H1 (cell line): ENCODE measurements around the gene PLG. TPM values are rescaled to one million over a fixed set of nuclear protein-coding genes. Genes with fewer than 3 reads are reported as not detected.

Experiments
- CTCF ChIA-PET: fragments of 300-600 bp; sonication (Branson Sonifier 250); formaldehyde crosslinking; loops from one replicate; lab custom pipeline; 2021; ENCODE audit not compliant: partially characterized antibody; lab: Charles Lee
- POLR2A ChIA-PET: fragments of 300-600 bp; sonication (Branson Sonifier 250); formaldehyde crosslinking; loops from one replicate; lab custom pipeline; 2021; ENCODE audit warnings: inconsistent platforms; ENCODE audit not compliant: partially characterized antibody; lab: Charles Lee
- DNase-seq, 2 experiments: peaks; one replicate each; pipeline versions ENCODE4 v3.0.0 to v3.0.0-alpha.2; 2010 to 2022; ENCODE audit warnings: low spot score in 2 of 2, low read depth in 1 of 2, mixed read lengths in 1 of 2
- FAIRE-seq: peaks from 2 replicates; lab custom pipeline; 2011; peaks lifted over from hg19 to GRCh38; lab: Jason Lieb, UNC
- H2AFZ ChIP-seq: 2 replicates; pipeline ENCODE4 v1.8.1; 2012; ENCODE audit warnings: low read length, inconsistent platforms
- H2AK5ac ChIP-seq: 2 replicates; pipeline ENCODE4 v1.6.1; 2013; ENCODE audit warnings: low read depth, low read length
- H2BK120ac ChIP-seq: replicated peaks from 2 replicates; pipeline ENCODE3; 2013; ENCODE audit warnings: low read depth, low read length, inconsistent platforms
- H2BK12ac ChIP-seq: 2 replicates; pipeline ENCODE4 v1.6.1; 2013; ENCODE audit warnings: low read depth, low read length
- H2BK15ac ChIP-seq: 2 replicates; pipeline ENCODE4 v1.6.1; 2013; ENCODE audit warnings: low read length
- H2BK20ac ChIP-seq: 2 replicates; pipeline ENCODE4 v1.6.1; 2013; ENCODE audit warnings: low read length
- H2BK5ac ChIP-seq: 2 replicates; pipeline ENCODE4 v1.6.1; 2013; ENCODE audit warnings: low read depth, low read length
- H3K14ac ChIP-seq: 2 replicates; pipeline ENCODE4 v1.6.1; 2013; ENCODE audit warnings: inconsistent platforms; ENCODE audit not compliant: insufficient read length
- H3K18ac ChIP-seq: 2 replicates; pipeline ENCODE4 v1.6.1; 2013; ENCODE audit warnings: low read length; ENCODE audit errors: extremely low read depth
- H3K23ac ChIP-seq: 2 replicates; pipeline ENCODE4 v1.6.1; 2013; ENCODE audit warnings: inconsistent platforms; ENCODE audit not compliant: insufficient read length
- H3K23me2 ChIP-seq: 2 replicates; pipeline ENCODE4 v1.6.1; 2013; ENCODE audit warnings: low read depth, low read length
- H3K27ac ChIP-seq: 2 replicates; pipeline ENCODE4 v1.6.1; 2011; ENCODE audit warnings: low read depth, low read length, inconsistent platforms
- H3K27me3 ChIP-seq, 4 experiments: replicated peaks in 1 of 4; 1 replicate in 1 of 4; 2 replicates in 3 of 4; pipeline versions ENCODE4 v1.6.1 to v1.8.1; 2011 to 2013; ENCODE audit warnings: low read length in 3 of 4, mild to moderate bottlenecking in 3 of 4, inconsistent platforms in 2 of 4, mixed read lengths in 2 of 4, moderate library complexity in 1 of 4; ENCODE audit not compliant: control insufficient read depth in 3 of 4, insufficient read depth in 3 of 4; ENCODE audit errors: extremely low read depth in 1 of 4
- H3K36me3 ChIP-seq, 4 experiments: 2 replicates each; pipeline versions ENCODE4 v1.6.1 to v1.8.1; 2011 to 2013; ENCODE audit warnings: mild to moderate bottlenecking in 4 of 4, low read length in 3 of 4, moderate library complexity in 2 of 4, control low read depth in 1 of 4, inconsistent platforms in 1 of 4; ENCODE audit not compliant: insufficient read depth in 4 of 4, control insufficient read depth in 2 of 4
- H3K4ac ChIP-seq: replicated peaks from 2 replicates; pipeline ENCODE3; 2013; ENCODE audit warnings: low read length, low read depth, mixed read lengths, inconsistent platforms; ENCODE audit not compliant: insufficient read length
- H3K4me1 ChIP-seq, 4 experiments: replicated peaks in 1 of 4; 1 replicate in 1 of 4; 2 replicates in 3 of 4; pipeline versions ENCODE4 v1.6.1 to v1.8.1; 2011 to 2013; ENCODE audit warnings: low read length in 3 of 4, inconsistent platforms in 2 of 4, mixed read lengths in 1 of 4; ENCODE audit not compliant: insufficient read depth in 4 of 4, control insufficient read depth in 3 of 4
- H3K4me2 ChIP-seq, 2 experiments: 2 replicates each; pipeline versions ENCODE4 v1.6.1 to v1.8.1; 2011 to 2013; ENCODE audit warnings: low read depth in 2 of 2, low read length in 2 of 2, control low read depth in 1 of 2, inconsistent platforms in 1 of 2, mild to moderate bottlenecking in 1 of 2; ENCODE audit not compliant: insufficient read depth in 1 of 2
- H3K4me3 ChIP-seq, 4 experiments: fragments of 200-600, 300-600 bp in 1 of 4; sonication (generic), shearing (Covaris generic), sonication (Bioruptor Twin) in 1 of 4; 2 replicates each; pipeline versions ENCODE4 v1.5.1 to v1.8.1; 2011 to 2016; ENCODE audit warnings: low read length in 4 of 4, low read depth in 3 of 4, control low read depth in 2 of 4, inconsistent platforms in 2 of 4, mild to moderate bottlenecking in 2 of 4, mixed read lengths in 1 of 4, moderate library complexity in 1 of 4; ENCODE audit not compliant: insufficient read depth in 2 of 4; ENCODE audit errors: extremely low read depth in 1 of 4
- H3K56ac ChIP-seq: replicated peaks from 2 replicates; pipeline ENCODE3; 2013; ENCODE audit warnings: low read depth, mild to moderate bottlenecking, mixed read lengths, low read length, inconsistent platforms; ENCODE audit not compliant: insufficient read length
- H3K79me1 ChIP-seq: 2 replicates; pipeline ENCODE4 v1.6.1; 2013; ENCODE audit warnings: low read depth, low read length, control low read depth
- H3K79me2 ChIP-seq, 2 experiments: 2 replicates each; pipeline versions ENCODE4 v1.6.1 to v1.8.1; 2012 to 2013; ENCODE audit warnings: low read length in 2 of 2, mild to moderate bottlenecking in 2 of 2, inconsistent platforms in 1 of 2; ENCODE audit not compliant: insufficient read depth in 2 of 2, control insufficient read depth in 1 of 2
- H3K9ac ChIP-seq, 4 experiments: replicated peaks in 1 of 4; 1 replicate in 1 of 4; 2 replicates in 3 of 4; pipeline versions ENCODE4 v1.6.1 to v1.8.1; 2011 to 2013; ENCODE audit warnings: low read depth in 3 of 4, low read length in 3 of 4, control low read depth in 2 of 4, mild to moderate bottlenecking in 2 of 4, moderate library complexity in 2 of 4, inconsistent platforms in 1 of 4; ENCODE audit errors: extremely low read depth in 1 of 4
- H3K9me3 ChIP-seq, 2 experiments: 2 replicates each; pipeline versions ENCODE4 v1.6.1 to v1.8.1; 2012 to 2013; ENCODE audit warnings: mild to moderate bottlenecking in 2 of 2, moderate library complexity in 2 of 2, control low read depth in 1 of 2, inconsistent platforms in 1 of 2, low read depth in 1 of 2, low read length in 1 of 2, mixed read lengths in 1 of 2; ENCODE audit not compliant: insufficient read depth in 2 of 2
- H4K20me1 ChIP-seq, 2 experiments: replicated peaks in 1 of 2; 2 replicates each; pipeline versions ENCODE3 to v1.8.1; 2011 to 2013; ENCODE audit warnings: inconsistent platforms in 2 of 2, low read length in 2 of 2, mild to moderate bottlenecking in 1 of 2; ENCODE audit not compliant: insufficient read depth in 2 of 2, control insufficient read depth in 1 of 2
- H4K5ac ChIP-seq: 2 replicates; pipeline ENCODE4 v1.6.1; 2013; ENCODE audit warnings: low read length, low read depth, mixed read lengths, inconsistent platforms; ENCODE audit not compliant: insufficient read length
- H4K8ac ChIP-seq: 2 replicates; pipeline ENCODE4 v1.8.0; 2013; ENCODE audit warnings: mild to moderate bottlenecking, moderate library complexity, low read length, inconsistent platforms; ENCODE audit not compliant: insufficient read depth; ENCODE audit errors: extremely low read depth
- H4K91ac ChIP-seq: replicated peaks from 2 replicates; pipeline ENCODE3; 2013; ENCODE audit warnings: low read length, mixed read lengths, inconsistent platforms; ENCODE audit not compliant: insufficient read length
- BACH1 ChIP-seq: IDR thresholded peaks from 2 replicates; pipeline ENCODE4 v1.6.1; 2012; ENCODE audit warnings: low read length, improper control_type of control experiment
- POLR2A ChIP-seq, 2 experiments: IDR thresholded peaks; 1 replicate in 1 of 2; 2 replicates in 1 of 2; pipeline ENCODE4 v1.6.1; 2011; ENCODE audit warnings: low read depth in 2 of 2, low read length in 2 of 2, mild to moderate bottlenecking in 2 of 2; ENCODE audit errors: control extremely low read depth in 1 of 2
- TAF1 ChIP-seq: IDR thresholded peaks from 2 replicates; pipeline ENCODE4 v1.6.1; 2011; ENCODE audit warnings: mild to moderate bottlenecking, low read depth, low read length
- WGBS, 2 experiments: shearing (Covaris generic) in 1 of 2; methylation state at CpG; one replicate each; pipeline versions ENCODE4 v1.1.6 to v1.1.7; 2013 to 2015; ENCODE audit warnings: low lambda C conversion rate in 2 of 2, mixed read lengths in 2 of 2, inconsistent platforms in 1 of 2, low coverage in 1 of 2, missing lambda C conversion rate in 1 of 2; ENCODE audit not compliant: insufficient replicate concordance in 2 of 2, insufficient coverage in 1 of 2, insufficient read length in 1 of 2; ENCODE audit errors: extremely low coverage in 1 of 2, missing lambda C conversion rate in 1 of 2; 5-methylcytosine and 5-hydroxymethylcytosine counted together
- polyA plus RNA-seq, 7 experiments: library from polyadenylated mRNA; depleted of rRNA in 3 of 7; stranded (reverse) in 5 of 7; unstranded in 2 of 7; fragments of >200 nt in 5 of 7; fragments of 200-250 nt in 2 of 7; gene quantifications; 1 replicate in 5 of 7; 2 replicates in 1 of 7; 4 replicates in 1 of 7; pipeline versions ENCODE4 v1.2.1 to v1.2.3, GENCODE V29; 2011 to 2013; ENCODE audit warnings: missing spikeins in 2 of 7, mixed read lengths in 2 of 7
- total RNA-seq: library from RNA; stranded (reverse); fragmentation: NEBNext Ultra II Directional; extraction: Animal tissue kit (Norgen Biotek cat#: 25700); gene quantifications from 2 replicates; pipeline ENCODE4 v1.2.1, GENCODE V29; 2021

Gene PLG
- total and polyA plus RNA-seq, 2 of the 8 experiments (the other 6 are each of a cell fraction or from before 2014, with no cell fraction given) = not detected

DNA sequence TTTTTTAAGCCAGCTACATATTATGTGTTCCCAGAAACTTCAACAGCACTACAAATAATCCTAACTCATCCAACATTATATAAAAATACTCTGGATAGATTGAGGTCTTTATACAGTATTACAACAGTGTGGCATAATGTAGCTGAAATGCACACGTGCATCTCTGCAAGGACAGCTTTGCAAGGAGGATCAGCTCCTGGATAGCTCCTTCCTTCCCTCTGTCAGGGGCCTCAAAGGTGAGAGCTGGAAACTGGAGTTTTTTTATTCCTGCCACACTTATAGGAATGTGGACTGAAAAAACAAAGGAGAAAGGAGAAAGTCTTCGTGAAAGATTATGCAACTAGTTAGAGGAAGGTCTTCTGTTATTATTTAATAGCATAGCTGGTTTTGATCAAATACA is 53.1 kb downstream of the PLG start:
- DNase-seq = no peak
- no peak overlapping the region for H4K5ac ChIP-seq

More for the DNA sequence above, 53.1 kb downstream of the PLG start:
- Histone ChIP-seq H3K79me1 (no peaks in the 10 kb centered on the region), H2BK12ac (no peak overlapping the region), H4K91ac (no peak overlapping the region), H2BK120ac (no peak overlapping the region), H2BK15ac (no peak overlapping the region), H3K27ac (no peak overlapping the region), H3K79me2 (no peaks in the 10 kb centered on the region), H3K14ac (no peak overlapping the region), H3K18ac (no peak overlapping the region), H2AFZ (no peak overlapping the region), H3K9ac (no peak overlapping the region), H4K8ac (no peak overlapping the region), H2BK5ac (no peak overlapping the region), H3K4me3 (no peak overlapping the region), H4K20me1 (no peaks in the 10 kb centered on the region), H3K4me2 (no peak overlapping the region), H3K9me3 (no peaks in the 10 kb centered on the region; a peak in 1 of 4 replicates), H2BK20ac (no peak overlapping the region), H3K36me3 (no peaks in the 10 kb centered on the region), H3K23ac (no peak overlapping the region), H3K56ac (no peak overlapping the region), H3K4me1 (no peaks in the 10 kb centered on the region), H2AK5ac (no peak overlapping the region), H3K27me3 (no peaks in the 10 kb centered on the region), H3K23me2 (no peaks in the 10 kb centered on the region), H3K4ac (no peak overlapping the region)
- TF ChIP-seq POLR2A (IDR thresholded peaks at IDR 0.05; ENCODE audit: control extremely low read depth in 1 of 2, low read depth in 2 of 2, low read length in 2 of 2) (no peak), BACH1 (no peak), TAF1 (no peak)
- ChIA-PET POLR2A (no interaction called here), CTCF (interaction anchor here (1.0 to 1.6 kb wide), 4 partner anchors 10 to 618 kb away, joined by 3 to 7 read pairs (median 4); no protein-coding TSS in a partner anchor)
- peak; percentile 80 for FAIRE-seq
- 40% methylated on average over 2 of the region's 2 CpGs; no CpG with 5 or more reads in 1 of the 2 experiments for WGBS, 2 experiments
